ENCODE data around the gene RAP2A.

DNA sequence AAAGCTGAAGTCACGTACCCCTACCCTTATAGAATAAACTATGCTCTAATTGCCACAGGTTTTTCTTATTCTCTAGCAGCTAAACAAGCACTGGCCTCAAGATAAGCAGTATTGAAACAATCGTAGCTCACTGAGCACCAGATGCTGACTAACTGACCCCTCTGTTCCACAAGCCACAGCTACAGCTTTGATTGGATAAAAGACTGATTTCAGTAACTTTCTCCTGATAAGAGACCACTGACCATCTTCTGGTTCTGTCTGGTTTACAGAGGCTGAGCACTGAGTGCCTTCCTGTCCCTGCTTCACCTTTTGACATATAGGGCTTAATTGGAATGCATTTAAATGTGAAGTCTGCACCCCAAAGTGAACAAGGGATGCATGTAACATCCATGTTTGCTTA, 8.4 kb upstream of the RAP2A start:
- TF ChIP-seq, protein P1, sequence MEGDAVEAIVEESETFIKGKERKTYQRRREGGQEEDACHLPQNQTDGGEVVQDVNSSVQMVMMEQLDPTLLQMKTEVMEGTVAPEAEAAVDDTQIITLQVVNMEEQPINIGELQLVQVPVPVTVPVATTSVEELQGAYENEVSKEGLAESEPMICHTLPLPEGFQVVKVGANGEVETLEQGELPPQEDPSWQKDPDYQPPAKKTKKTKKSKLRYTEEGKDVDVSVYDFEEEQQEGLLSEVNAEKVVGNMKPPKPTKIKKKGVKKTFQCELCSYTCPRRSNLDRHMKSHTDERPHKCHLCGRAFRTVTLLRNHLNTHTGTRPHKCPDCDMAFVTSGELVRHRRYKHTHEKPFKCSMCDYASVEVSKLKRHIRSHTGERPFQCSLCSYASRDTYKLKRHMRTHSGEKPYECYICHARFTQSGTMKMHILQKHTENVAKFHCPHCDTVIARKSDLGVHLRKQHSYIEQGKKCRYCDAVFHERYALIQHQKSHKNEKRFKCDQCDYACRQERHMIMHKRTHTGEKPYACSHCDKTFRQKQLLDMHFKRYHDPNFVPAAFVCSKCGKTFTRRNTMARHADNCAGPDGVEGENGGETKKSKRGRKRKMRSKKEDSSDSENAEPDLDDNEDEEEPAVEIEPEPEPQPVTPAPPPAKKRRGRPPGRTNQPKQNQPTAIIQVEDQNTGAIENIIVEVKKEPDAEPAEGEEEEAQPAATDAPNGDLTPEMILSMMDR (IDR thresholded peaks at IDR 0.05; ENCODE audit: low read length) = no peak
- no peak for TF ChIP-seq EZH2 (IDR thresholded peaks at IDR 0.05; ENCODE audit: borderline replicate concordance, low read length)
